HEK293 (cell line): ENCODE results near the gene TNIP1.

Experiments
- CTCF ChIA-PET: fragments of 350-600 bp; formaldehyde crosslinking; extraction: SDS; loops from one replicate; lab custom pipeline; 2021; ENCODE audit warnings: antibody characterized with exemption; lab: Yijun Ruan, JAX
- POLR2A ChIA-PET: fragments of 300-600 bp; formaldehyde crosslinking; extraction: SDS; loops from one replicate; lab custom pipeline; 2020; ENCODE audit warnings: antibody characterized with exemption, inconsistent platforms; lab: Yijun Ruan, JAX
- H3K27ac ChIP-seq: fragments of 200-500 bp; sonication (Bioruptor generic); 2 replicates; pipeline ENCODE4 v1.5.1; 2014; ENCODE audit warnings: low read depth, low read length, control low read depth, inconsistent platforms; ENCODE audit errors: extremely low read depth
- H3K36me3 ChIP-seq, 2 experiments: fragments of 200-500 bp in 1 of 2; sonication (Bioruptor generic) in 1 of 2; 1 replicate in 1 of 2; 2 replicates in 1 of 2; pipeline ENCODE4 v1.5.1; 2014 to 2017; ENCODE audit warnings: inconsistent platforms in 2 of 2, low read length in 2 of 2; ENCODE audit not compliant: control insufficient read depth in 2 of 2, insufficient read depth in 1 of 2
- H3K4me1 ChIP-seq: fragments of 200-500 bp; sonication (Bioruptor generic); 2 replicates; pipeline ENCODE4 v1.5.1; 2014; ENCODE audit warnings: mild to moderate bottlenecking, low read length, inconsistent platforms; ENCODE audit not compliant: control insufficient read depth, insufficient read depth
- H3K4me3 ChIP-seq: 2 replicates; pipeline ENCODE4 v1.5.1; 2011; ENCODE audit warnings: low read depth, mild to moderate bottlenecking, control low read depth, low read length, moderate library complexity
- H3K9me3 ChIP-seq: fragments of 200-500 bp; sonication (Bioruptor generic); 2 replicates; pipeline ENCODE4 v1.5.1; 2014; ENCODE audit warnings: low read depth, low read length, inconsistent platforms; ENCODE audit not compliant: control insufficient read depth, insufficient read depth
- HOXD13 ChIP-seq: sonication (generic); formaldehyde crosslinking; IDR thresholded peaks from 2 replicates; pipeline ENCODE4 v1.8.0; 2022; ENCODE audit warnings: missing genetic modification reagents, borderline replicate concordance
- MEIS1 ChIP-seq: sonication (generic); formaldehyde crosslinking; IDR thresholded peaks from 2 replicates; pipeline ENCODE4 v1.8.1; 2022; ENCODE audit warnings: missing genetic modification reagents, mild to moderate bottlenecking, borderline replicate concordance
- OSR2 ChIP-seq: fragments of 450-650 bp; formaldehyde crosslinking; IDR thresholded peaks from 2 replicates; pipeline ENCODE4 v1.5.1; 2016; ENCODE audit warnings: missing biosample characterization, missing genetic modification characterization
- OVOL3 ChIP-seq: fragments of 450-650 bp; formaldehyde crosslinking; IDR thresholded peaks from 2 replicates; pipeline ENCODE4 v1.5.1; 2016; ENCODE audit warnings: missing biosample characterization, missing genetic modification characterization
- REPIN1 ChIP-seq: fragments of 450-650 bp; formaldehyde crosslinking; IDR thresholded peaks from 2 replicates; pipeline ENCODE4 v1.5.1; 2017; ENCODE audit warnings: missing biosample characterization, missing genetic modification characterization, low read depth
- SP2 ChIP-seq: fragments of 450-650 bp; formaldehyde crosslinking; IDR thresholded peaks from 2 replicates; pipeline ENCODE4 v1.5.1; 2016; ENCODE audit warnings: missing biosample characterization, missing genetic modification characterization
- ZBTB20 ChIP-seq: fragments of 450-650 bp; formaldehyde crosslinking; IDR thresholded peaks from 2 replicates; pipeline ENCODE4 v1.5.1; 2016; ENCODE audit warnings: missing biosample characterization, missing genetic modification characterization
- ZFHX2 ChIP-seq: fragments of 450-650 bp; formaldehyde crosslinking; conservative IDR thresholded peaks from 2 replicates; pipeline ENCODE4 v1.5.1; 2016; ENCODE audit warnings: missing biosample characterization, missing genetic modification characterization
- ZNF140 ChIP-seq: fragments of 450-650 bp; formaldehyde crosslinking; IDR thresholded peaks from 2 replicates; pipeline ENCODE4 v1.5.1; 2016; ENCODE audit warnings: missing biosample characterization, missing genetic modification characterization
- ZNF23 ChIP-seq: fragments of 450-650 bp; formaldehyde crosslinking; IDR thresholded peaks from 2 replicates; pipeline ENCODE4 v1.5.1; 2016; ENCODE audit warnings: missing biosample characterization, missing genetic modification characterization, borderline replicate concordance
- ZNF394 ChIP-seq: fragments of 450-650 bp; formaldehyde crosslinking; IDR thresholded peaks from 2 replicates; pipeline ENCODE4 v1.5.1; 2016; ENCODE audit warnings: missing biosample characterization, missing genetic modification characterization, mild to moderate bottlenecking, moderate library complexity, borderline replicate concordance
- ZNF501 ChIP-seq: fragments of 450-650 bp; formaldehyde crosslinking; IDR thresholded peaks from 2 replicates; pipeline ENCODE4 v1.5.1; 2016; ENCODE audit warnings: missing biosample characterization, missing genetic modification characterization
- ZNF585B ChIP-seq: fragments of 450-650 bp; formaldehyde crosslinking; IDR thresholded peaks from 2 replicates; pipeline ENCODE4 v1.5.1; 2016; ENCODE audit warnings: missing biosample characterization, missing genetic modification characterization
- ZNF660 ChIP-seq: fragments of 450-650 bp; IDR thresholded peaks from 2 replicates; pipeline ENCODE4 v1.5.1; 2018; ENCODE audit warnings: missing biosample characterization, mild to moderate bottlenecking, missing genetic modification characterization
- ZNF664 ChIP-seq: fragments of 450-650 bp; formaldehyde crosslinking; IDR thresholded peaks from 2 replicates; pipeline ENCODE4 v1.5.1; 2016; ENCODE audit warnings: missing biosample characterization, missing genetic modification characterization
- ZSCAN16 ChIP-seq: fragments of 450-650 bp; formaldehyde crosslinking; IDR thresholded peaks from 2 replicates; pipeline ENCODE4 v1.5.1; 2016; ENCODE audit warnings: missing biosample characterization, missing genetic modification characterization
- ZSCAN30 ChIP-seq: fragments of 450-650 bp; IDR thresholded peaks from 2 replicates; pipeline ENCODE4 v1.5.1; 2018; ENCODE audit warnings: missing biosample characterization, mild to moderate bottlenecking, missing genetic modification characterization, moderate library complexity
- TF ChIP-seq, protein P1 (sequence below): fragments of 450-650 bp; formaldehyde crosslinking; IDR thresholded peaks from 2 replicates; pipeline ENCODE4 v1.5.1; 2016; ENCODE audit warnings: missing biosample characterization, missing genetic modification characterization
- TF ChIP-seq, protein P2 (sequence below): fragments of 450-650 bp; formaldehyde crosslinking; IDR thresholded peaks from 2 replicates; pipeline ENCODE4 v1.5.1; 2016; ENCODE audit warnings: missing biosample characterization, missing genetic modification characterization
- TF ChIP-seq, protein P3 (sequence below): fragments of 450-650 bp; formaldehyde crosslinking; IDR thresholded peaks from 2 replicates; pipeline ENCODE4 v1.5.1; 2016; ENCODE audit warnings: missing biosample characterization, missing genetic modification characterization

Gene TNIP1

DNA sequence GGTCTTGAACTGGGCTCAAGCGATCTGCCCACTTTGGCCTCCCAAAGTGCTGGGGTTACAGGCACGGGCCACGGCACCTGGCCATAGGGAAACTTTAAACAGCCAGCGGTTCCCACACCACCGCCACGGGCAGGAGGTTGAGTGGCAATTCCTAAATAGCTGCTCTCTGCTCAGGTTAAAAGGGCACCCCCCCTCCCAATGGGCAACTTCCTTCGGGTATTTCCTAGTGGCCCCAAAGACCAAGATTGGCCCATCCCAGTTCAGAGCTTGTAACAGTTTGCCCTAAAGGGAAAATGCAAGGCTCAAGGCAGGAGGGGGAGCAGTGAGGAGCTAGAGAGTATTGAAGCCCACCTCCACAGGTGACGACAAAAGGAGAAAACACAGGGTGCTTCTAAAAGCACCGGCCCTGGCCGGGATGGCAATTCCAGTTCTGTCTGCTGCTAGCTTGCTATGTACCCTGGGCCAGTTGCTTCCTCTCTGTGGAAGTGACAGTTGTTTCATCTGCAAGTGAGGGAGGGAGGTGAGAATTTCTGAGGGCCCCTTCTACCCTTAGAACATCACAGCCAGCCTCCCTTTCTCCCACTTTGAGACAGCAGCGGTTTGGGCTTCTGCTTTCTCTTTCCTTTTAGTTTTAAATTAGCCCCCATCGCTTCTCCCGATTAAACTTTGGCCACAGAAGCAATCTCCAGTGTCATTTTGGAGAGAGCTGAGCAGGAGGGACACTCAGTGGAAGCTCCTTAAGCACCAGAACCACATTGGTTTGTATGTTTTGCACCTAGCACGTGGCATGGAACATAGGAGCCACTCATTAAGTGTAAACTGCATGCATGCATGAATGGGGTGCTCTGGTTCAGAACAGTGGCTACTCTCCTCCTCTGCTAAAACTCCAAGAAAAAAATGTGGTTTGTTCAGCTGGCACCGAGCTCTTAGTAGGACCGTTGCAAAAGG is 17.3 kb upstream of the TNIP1 start (continued):
- TF ChIP-seq, protein P1, sequence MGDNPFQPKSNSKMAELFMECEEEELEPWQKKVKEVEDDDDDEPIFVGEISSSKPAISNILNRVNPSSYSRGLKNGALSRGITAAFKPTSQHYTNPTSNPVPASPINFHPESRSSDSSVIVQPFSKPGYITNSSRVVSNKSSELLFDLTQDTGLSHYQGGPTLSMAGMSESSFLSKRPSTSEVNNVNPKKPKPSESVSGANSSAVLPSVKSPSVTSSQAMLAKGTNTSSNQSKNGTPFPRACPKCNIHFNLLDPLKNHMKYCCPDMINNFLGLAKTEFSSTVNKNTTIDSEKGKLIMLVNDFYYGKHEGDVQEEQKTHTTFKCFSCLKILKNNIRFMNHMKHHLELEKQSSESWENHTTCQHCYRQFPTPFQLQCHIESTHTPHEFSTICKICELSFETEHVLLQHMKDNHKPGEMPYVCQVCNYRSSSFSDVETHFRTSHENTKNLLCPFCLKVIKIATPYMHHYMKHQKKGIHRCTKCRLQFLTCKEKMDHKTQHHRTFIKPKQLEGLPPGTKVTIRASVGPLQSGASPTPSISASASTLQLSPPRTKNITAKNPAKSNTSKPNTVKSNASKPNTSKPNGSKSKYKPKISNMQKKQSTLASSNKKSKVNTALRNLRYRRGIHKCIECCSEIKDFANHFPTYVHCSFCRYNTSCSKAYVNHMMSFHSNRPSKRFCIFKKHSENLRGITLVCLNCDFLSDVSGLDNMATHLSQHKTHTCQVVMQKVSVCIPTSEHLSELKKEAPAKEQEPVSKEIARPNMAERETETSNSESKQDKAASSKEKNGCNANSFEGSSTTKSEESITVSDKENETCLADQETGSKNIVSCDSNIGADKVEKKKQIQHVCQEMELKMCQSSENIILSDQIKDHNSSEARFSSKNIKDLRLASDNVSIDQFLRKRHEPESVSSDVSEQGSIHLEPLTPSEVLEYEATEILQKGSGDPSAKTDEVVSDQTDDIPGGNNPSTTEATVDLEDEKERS (tag by site-specific recombination), result no peak
- TF ChIP-seq SP2 (tag by site-specific recombination) (no peak), ZNF23 (no peak), ZNF660 (tag by site-specific recombination) (no peak)
- TF ChIP-seq, protein P2, sequence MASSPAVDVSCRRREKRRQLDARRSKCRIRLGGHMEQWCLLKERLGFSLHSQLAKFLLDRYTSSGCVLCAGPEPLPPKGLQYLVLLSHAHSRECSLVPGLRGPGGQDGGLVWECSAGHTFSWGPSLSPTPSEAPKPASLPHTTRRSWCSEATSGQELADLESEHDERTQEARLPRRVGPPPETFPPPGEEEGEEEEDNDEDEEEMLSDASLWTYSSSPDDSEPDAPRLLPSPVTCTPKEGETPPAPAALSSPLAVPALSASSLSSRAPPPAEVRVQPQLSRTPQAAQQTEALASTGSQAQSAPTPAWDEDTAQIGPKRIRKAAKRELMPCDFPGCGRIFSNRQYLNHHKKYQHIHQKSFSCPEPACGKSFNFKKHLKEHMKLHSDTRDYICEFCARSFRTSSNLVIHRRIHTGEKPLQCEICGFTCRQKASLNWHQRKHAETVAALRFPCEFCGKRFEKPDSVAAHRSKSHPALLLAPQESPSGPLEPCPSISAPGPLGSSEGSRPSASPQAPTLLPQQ (tag by site-specific recombination), result no peak
- TF ChIP-seq, protein P3, sequence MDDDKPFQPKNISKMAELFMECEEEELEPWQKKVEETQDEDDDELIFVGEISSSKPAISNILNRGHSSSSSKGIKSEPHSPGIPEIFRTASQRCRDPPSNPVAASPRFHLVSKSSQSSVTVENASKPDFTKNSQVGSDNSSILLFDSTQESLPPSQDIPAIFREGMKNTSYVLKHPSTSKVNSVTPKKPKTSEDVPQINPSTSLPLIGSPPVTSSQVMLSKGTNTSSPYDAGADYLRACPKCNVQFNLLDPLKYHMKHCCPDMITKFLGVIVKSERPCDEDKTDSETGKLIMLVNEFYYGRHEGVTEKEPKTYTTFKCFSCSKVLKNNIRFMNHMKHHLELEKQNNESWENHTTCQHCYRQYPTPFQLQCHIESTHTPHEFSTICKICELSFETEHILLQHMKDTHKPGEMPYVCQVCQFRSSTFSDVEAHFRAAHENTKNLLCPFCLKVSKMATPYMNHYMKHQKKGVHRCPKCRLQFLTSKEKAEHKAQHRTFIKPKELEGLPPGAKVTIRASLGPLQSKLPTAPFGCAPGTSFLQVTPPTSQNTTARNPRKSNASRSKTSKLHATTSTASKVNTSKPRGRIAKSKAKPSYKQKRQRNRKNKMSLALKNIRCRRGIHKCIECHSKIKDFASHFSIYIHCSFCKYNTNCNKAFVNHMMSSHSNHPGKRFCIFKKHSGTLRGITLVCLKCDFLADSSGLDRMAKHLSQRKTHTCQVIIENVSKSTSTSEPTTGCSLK (tag by site-specific recombination), result no peak

DNA sequence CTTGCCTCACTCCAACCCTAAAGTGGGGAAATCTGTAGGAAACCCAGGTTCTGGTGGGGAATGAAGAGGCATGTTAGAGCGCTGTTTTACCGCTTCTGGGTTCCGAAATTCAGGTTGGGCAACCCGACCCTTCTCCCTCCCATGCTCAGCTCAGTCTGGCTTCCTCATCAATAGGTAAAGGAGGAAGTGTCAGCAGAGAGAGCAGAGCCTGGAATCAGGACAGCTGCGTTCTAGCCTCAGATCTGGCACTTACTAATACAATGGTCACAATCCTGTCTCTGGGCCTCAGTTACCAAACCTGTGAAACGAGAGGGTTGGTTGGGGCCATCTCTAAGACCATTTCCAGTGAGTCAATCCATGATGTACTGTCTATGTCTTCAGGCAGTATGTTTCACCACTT is 16.2 kb upstream of the TNIP1 start:
- CTCF ChIA-PET, result interaction anchor here (0.6 to 1.2 kb wide), 3 partner anchors 19 to 45 kb away, joined by 3 to 6 read pairs (median 6); no protein-coding TSS in a partner anchor
- no peaks in the 10 kb centered on the region for H3K9me3 ChIP-seq
- no peak for TF ChIP-seq ZNF585B (tag by site-specific recombination)
- no peak for TF ChIP-seq ZFHX2
- TF ChIP-seq ZSCAN30 (tag by site-specific recombination), result no peak
- no peak for TF ChIP-seq OVOL3 (tag by site-specific recombination)
- TF ChIP-seq ZNF394 (tag by site-specific recombination), result no peak
- no peak for TF ChIP-seq ZBTB20 (tag by site-specific recombination)
- TF ChIP-seq OSR2, result no peak
- TF ChIP-seq ZSCAN16 (tag by site-specific recombination), result no peak
- TF ChIP-seq ZNF664 (tag by site-specific recombination), result no peak
- no peak for TF ChIP-seq ZNF140
- TF ChIP-seq ZNF501 (tag by site-specific recombination), result no peak
- no peak for TF ChIP-seq REPIN1 (tag by site-specific recombination)
- no peak for TF ChIP-seq MEIS1 (CRISPR knock-in tag)
- TF ChIP-seq, protein P2 (tag by site-specific recombination), result no peak
- no peak for TF ChIP-seq HOXD13 (CRISPR knock-in tag)
- no peak overlapping the region for H3K4me3 ChIP-seq
- no peak overlapping the region for H3K27ac ChIP-seq
- H3K36me3 ChIP-seq, result peaks cover 0 to 16% of the 10 kb centered on the region in 2 experiments; a peak in 1 of 3 replicates
- POLR2A ChIA-PET, result no interaction called here
- no peaks in the 10 kb centered on the region for H3K4me1 ChIP-seq
